K562 (cell line): ENCODE data around the gene SON. TPM values are rescaled to one million over a fixed set of nuclear protein-coding genes. Genes with fewer than 3 reads are reported as not detected.
A peak's percentile ranks its signal among the peaks of the same experiment; 100 is the strongest.

Source experiments
- ADNP ChIP-seq: fragments of 200-800 bp; sonication (Bioruptor generic); IDR thresholded peaks from 2 replicates; pipeline ENCODE4 v1.6.1; 2016; ENCODE audit warnings: missing genetic modification characterization, missing compliant biosample characterization
- CBX1 ChIP-seq: sonication (generic); IDR thresholded peaks from 2 replicates; pipeline ENCODE4 v1.6.1; 2016; ENCODE audit warnings: antibody characterized with exemption, low read depth, mild to moderate bottlenecking
- MECOM ChIP-seq: fragments of 250-450 bp; sonication (Bioruptor Pico); IDR thresholded peaks from 2 replicates; pipeline ENCODE4 v1.8.0; 2022; ENCODE audit warnings: inconsistent platforms
- NR2C1 ChIP-seq, 2 experiments: fragments of 450-650 bp; IDR thresholded peaks; 2 replicates each; pipeline ENCODE4 v1.6.1; 2017; ENCODE audit warnings: mild to moderate bottlenecking in 2 of 2, antibody characterized with exemption in 1 of 2, inconsistent platforms in 1 of 2, missing compliant biosample characterization in 1 of 2, missing genetic modification characterization in 1 of 2
- ZFP30 ChIP-seq: fragments of 250-450 bp; sonication (Bioruptor Pico); IDR thresholded peaks from 2 replicates; pipeline ENCODE4 v1.8.0; 2022; ENCODE audit warnings: moderate library complexity, mild to moderate bottlenecking, inconsistent platforms, borderline replicate concordance
- ZNF121 ChIP-seq: sonication (generic); formaldehyde crosslinking; conservative IDR thresholded peaks from 2 replicates; pipeline ENCODE4 v1.8.0; 2022; ENCODE audit warnings: missing genetic modification reagents
- ZNF217 ChIP-seq: sonication (generic); formaldehyde crosslinking; IDR thresholded peaks from 2 replicates; pipeline ENCODE4 v1.8.0; 2022; ENCODE audit warnings: mild to moderate bottlenecking, missing genetic modification reagents
- ZNF696 ChIP-seq: fragments of 250-450 bp; sonication (Bioruptor Pico); conservative IDR thresholded peaks from 2 replicates; pipeline ENCODE4 v1.4.0; 2020; ENCODE audit warnings: mild to moderate bottlenecking, moderate library complexity
- polyA plus RNA-seq, 8 experiments: library from polyadenylated mRNA; depleted of rRNA in 4 of 8; stranded (reverse) in 5 of 8; unstranded in 3 of 8; fragments of >200 nt; fragmentation: Nextera tagmentation in 2 of 8; fragmentation: Illumina TruSeq in 1 of 8; extraction: Ambion mirVana in 2 of 8; extraction: Trizol in 1 of 8; gene quantifications; 2 replicates each; pipeline versions ENCODE4 v1.2.1 to v1.2.3, GENCODE V29; 2011 to 2014; ENCODE audit warnings: inconsistent platforms in 1 of 8, missing spikeins in 1 of 8
- total RNA-seq, 7 experiments: library from RNA; depleted of rRNA in 6 of 7; stranded (reverse); fragments of >200 nt in 6 of 7; fragmentation: Illumina TruSeq in 2 of 7; extraction: Trizol in 2 of 7; gene quantifications; 2 replicates each; pipeline versions ENCODE4 v1.2.1 to v1.2.3, GENCODE V29; 2011 to 2021; ENCODE audit warnings: low replicate concordance in 1 of 7
- TF ChIP-seq, protein P1 (sequence below), 2 experiments: IDR thresholded peaks in 1 of 2; conservative IDR thresholded peaks in 1 of 2; 2 replicates each; pipeline ENCODE4 v1.6.1; 2016; ENCODE audit warnings: low read depth in 2 of 2, mild to moderate bottlenecking in 1 of 2, missing compliant biosample characterization in 1 of 2, missing genetic modification characterization in 1 of 2, moderate library complexity in 1 of 2
- TF ChIP-seq, protein P2 (sequence below): fragments of 250-450 bp; sonication (Bioruptor Pico); IDR thresholded peaks from 2 replicates; pipeline ENCODE4 v1.4.0; 2020
- TF ChIP-seq, protein P3 (sequence below): fragments of 450-650 bp; formaldehyde crosslinking; IDR thresholded peaks from 2 replicates; pipeline ENCODE4 v1.4.0; 2020; ENCODE audit warnings: mild to moderate bottlenecking, moderate library complexity
- TF ChIP-seq, protein P4 (sequence below), 2 experiments: fragments of 450-650 bp; IDR thresholded peaks; 2 replicates each; pipeline ENCODE4 v1.6.1; 2016; ENCODE audit warnings: mild to moderate bottlenecking in 2 of 2, borderline replicate concordance in 1 of 2, low read depth in 1 of 2, moderate library complexity in 1 of 2

Gene SON
- total and polyA plus RNA-seq, 9 of the 15 experiments (the other 6 are each of a cell fraction or from before 2014, with no cell fraction given) = 105 to 742 (median 187) TPM

DNA sequence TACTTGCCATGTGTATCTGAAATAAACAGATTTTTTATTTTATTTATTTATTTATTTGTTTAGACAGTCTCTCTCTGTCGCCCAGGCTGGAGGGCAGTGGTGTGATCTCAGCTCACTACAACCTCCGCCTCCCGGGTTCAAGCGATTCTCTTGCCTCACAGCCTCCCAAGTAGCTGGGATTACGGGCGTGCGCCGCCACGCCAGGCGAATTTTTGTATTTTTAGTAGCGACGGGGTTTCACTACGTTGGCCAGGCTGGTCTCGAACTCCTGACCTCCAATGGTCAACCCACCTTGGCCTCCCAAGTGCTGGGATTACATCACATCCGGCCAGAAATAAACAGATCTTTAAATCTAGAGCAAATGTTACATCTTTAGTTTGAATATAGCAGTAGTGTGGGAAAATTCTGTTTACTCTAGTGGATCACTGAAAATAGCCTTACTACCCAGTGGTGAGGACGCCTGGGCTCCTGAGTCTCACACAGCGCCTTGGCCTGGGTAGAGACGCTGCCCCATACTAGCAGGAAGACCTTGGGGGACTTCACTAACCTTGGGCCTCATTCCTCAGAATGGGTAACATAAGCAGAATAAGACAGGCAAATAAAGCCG lies 1.6 kb upstream of the SON start (continued):
- TF ChIP-seq NR2C1 (IDR thresholded peaks at IDR 0.05) (no peak; the same call in 1 of the 2 replicates), NR2C1 (tag; IDR thresholded peaks at IDR 0.05) (0 out of 2 replicates have a peak, but pooled peaks have one; percentile 9), ZNF217 (no peak), MECOM (CRISPR knock-in tag) (no peak), ZNF121 (peak; percentile 61), ZFP30 (CRISPR knock-in tag) (no peak), ADNP (peak; percentile 92), ZNF696 (CRISPR knock-in tag) (no peak), CBX1 (peak; percentile 69; the same call in 1 of the 2 replicates)
- TF ChIP-seq, protein P1, sequence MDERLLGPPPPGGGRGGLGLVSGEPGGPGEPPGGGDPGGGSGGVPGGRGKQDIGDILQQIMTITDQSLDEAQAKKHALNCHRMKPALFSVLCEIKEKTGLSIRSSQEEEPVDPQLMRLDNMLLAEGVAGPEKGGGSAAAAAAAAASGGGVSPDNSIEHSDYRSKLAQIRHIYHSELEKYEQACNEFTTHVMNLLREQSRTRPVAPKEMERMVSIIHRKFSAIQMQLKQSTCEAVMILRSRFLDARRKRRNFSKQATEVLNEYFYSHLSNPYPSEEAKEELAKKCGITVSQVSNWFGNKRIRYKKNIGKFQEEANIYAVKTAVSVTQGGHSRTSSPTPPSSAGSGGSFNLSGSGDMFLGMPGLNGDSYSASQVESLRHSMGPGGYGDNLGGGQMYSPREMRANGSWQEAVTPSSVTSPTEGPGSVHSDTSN (CRISPR knock-in tag; IDR thresholded peaks at IDR 0.05; ENCODE audit: low read depth) = no peak
- TF ChIP-seq, protein P1 (tag; conservative IDR thresholded peaks at IDR 0.05; ENCODE audit: low read depth) = no peak
- TF ChIP-seq, protein P2, sequence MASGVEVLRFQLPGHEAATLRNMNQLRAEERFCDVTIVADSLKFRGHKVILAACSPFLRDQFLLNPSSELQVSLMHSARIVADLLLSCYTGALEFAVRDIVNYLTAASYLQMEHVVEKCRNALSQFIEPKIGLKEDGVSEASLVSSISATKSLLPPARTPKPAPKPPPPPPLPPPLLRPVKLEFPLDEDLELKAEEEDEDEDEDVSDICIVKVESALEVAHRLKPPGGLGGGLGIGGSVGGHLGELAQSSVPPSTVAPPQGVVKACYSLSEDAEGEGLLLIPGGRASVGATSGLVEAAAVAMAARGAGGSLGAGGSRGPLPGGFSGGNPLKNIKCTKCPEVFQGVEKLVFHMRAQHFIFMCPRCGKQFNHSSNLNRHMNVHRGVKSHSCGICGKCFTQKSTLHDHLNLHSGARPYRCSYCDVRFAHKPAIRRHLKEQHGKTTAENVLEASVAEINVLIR (CRISPR knock-in tag) = peak; percentile 33; the same call in 1 of the 2 replicates
- TF ChIP-seq, protein P3, sequence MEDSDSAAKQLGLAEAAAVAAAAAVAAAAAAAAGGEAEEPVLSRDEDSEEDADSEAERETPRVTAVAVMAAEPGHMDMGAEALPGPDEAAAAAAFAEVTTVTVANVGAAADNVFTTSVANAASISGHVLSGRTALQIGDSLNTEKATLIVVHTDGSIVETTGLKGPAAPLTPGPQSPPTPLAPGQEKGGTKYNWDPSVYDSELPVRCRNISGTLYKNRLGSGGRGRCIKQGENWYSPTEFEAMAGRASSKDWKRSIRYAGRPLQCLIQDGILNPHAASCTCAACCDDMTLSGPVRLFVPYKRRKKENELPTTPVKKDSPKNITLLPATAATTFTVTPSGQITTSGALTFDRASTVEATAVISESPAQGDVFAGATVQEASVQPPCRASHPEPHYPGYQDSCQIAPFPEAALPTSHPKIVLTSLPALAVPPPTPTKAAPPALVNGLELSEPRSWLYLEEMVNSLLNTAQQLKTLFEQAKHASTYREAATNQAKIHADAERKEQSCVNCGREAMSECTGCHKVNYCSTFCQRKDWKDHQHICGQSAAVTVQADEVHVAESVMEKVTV = no peak
- TF ChIP-seq, protein P4, sequence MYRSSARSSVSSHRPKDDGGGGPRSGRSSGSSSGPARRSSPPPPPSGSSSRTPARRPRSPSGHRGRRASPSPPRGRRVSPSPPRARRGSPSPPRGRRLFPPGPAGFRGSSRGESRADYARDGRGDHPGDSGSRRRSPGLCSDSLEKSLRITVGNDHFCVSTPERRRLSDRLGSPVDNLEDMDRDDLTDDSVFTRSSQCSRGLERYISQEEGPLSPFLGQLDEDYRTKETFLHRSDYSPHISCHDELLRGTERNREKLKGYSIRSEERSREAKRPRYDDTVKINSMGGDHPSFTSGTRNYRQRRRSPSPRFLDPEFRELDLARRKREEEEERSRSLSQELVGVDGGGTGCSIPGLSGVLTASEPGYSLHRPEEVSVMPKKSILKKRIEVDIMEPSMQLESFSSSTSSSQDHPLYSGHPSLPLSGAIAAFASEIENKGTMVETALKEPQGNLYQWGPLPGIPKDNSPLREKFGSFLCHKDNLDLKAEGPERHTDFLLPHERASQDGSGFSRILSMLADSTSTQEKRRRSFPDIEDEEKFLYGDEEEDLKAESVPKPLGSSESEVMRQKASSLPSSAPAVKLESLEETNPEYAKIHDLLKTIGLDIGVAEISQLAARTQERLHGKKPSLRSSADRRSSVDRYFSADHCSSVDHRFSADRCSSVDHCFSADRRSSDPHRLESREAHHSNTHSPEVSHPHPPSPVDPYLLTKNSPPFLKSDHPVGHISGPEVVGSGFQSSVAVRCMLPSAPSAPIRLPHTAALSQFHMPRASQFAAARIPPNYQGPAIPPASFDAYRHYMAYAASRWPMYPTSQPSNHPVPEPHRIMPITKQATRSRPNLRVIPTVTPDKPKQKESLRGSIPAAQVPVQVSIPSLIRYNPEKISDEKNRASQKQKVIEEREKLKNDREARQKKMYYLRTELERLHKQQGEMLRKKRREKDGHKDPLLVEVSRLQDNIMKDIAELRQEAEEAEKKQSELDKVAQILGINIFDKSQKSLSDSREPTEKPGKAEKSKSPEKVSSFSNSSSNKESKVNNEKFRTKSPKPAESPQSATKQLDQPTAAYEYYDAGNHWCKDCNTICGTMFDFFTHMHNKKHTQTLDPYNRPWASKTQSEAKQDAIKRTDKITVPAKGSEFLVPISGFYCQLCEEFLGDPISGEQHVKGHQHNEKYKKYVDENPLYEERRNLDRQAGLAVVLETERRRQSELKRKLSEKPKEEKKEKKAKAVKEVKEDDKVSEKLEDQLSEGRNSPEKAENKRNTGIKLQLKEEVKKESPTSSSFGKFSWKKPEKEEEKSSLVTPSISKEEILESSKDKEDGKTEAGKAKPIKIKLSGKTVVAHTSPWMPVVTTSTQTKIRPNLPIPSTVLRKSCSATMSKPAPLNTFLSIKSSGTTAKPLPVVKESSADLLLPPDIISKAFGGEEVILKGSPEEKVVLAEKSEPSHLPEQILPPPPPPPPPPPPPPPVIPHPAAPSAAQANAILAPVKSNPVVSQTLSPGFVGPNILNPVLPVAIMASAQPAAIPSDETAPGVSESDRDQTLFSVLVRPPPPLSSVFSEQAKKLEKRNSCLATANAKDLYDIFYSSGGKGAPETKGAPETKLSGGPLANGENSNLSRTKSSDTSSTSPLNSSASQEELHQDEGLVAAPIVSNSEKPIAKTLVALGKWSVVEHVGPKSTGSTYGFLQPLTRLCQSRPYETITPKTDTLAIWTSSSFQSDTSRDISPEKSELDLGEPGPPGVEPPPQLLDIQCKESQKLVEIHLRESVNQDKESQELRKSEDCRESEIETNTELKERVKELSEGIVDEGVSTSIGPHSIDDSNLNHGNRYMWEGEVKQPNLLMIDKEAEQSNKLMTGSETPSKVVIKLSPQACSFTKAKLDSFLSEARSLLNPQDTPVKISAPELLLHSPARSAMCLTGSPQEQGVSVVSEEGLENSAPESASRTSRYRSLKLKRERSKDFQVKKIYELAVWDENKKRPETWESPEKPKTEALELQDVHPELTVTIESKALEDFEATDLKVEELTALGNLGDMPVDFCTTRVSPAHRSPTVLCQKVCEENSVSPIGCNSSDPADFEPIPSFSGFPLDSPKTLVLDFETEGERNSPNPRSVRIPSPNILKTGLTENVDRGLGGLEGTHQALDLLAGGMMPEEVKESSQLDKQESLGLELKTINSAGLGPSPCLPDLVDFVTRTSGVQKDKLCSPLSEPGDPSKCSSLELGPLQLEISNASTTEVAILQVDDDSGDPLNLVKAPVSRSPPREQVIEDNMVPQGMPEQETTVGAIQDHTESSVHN (IDR thresholded peaks at IDR 0.05; ENCODE audit: borderline replicate concordance in 1 of 2, low read depth in 1 of 2) = no peak
